ENCODE data around the gene PACS1. TPM values are rescaled to one million over a fixed set of nuclear protein-coding genes. Genes with fewer than 3 reads are reported as not detected.

PACS1 gene
- total and polyA plus RNA-seq, 8 donors: 50.7 to 57.5 (median 54.9) TPM

GRCh38 chr11:66070604-66071380 is 720 bp downstream of the PACS1 start:
- H3K4me1 ChIP-seq: peaks cover 14 to 50% of the 10 kb centered on the region in 2 donors
- no peaks in the 10 kb centered on the region for H3K27me3 ChIP-seq
- H3K36me3 ChIP-seq: peaks cover 0 to 32% of the 10 kb centered on the region in 2 donors
- intact Hi-C loops (cut with DNase I): no loop called here
- ATAC-seq (peak; percentile 27), DNase-seq (peak; percentile 20 to 89 (median 44))
- peak overlapping the region; percentile 86 to 97 for H3K27ac ChIP-seq
- TF ChIP-seq CTCF (IDR thresholded peaks at IDR 0.05): no peak
- H3K4me3 ChIP-seq: peak overlapping the region; percentile 86 to 94
- H3K9me3 ChIP-seq: no peaks in the 10 kb centered on the region

GRCh38 chr11:66071381-66071801 is 1.3 kb downstream of the PACS1 start:
- Histone ChIP-seq H3K4me1 (peaks cover 14 to 46% of the 10 kb centered on the region in 2 donors), H3K9me3 (no peaks in the 10 kb centered on the region), H3K36me3 (peaks cover 0 to 32% of the 10 kb centered on the region in 2 donors), H3K4me3 (peak overlapping the region; percentile 86 to 94), H3K27me3 (no peaks in the 10 kb centered on the region), H3K27ac (peak overlapping the region; percentile 86 to 97)
- intact Hi-C loops (cut with DNase I): no loop called here
- DNase-seq (no peak), ATAC-seq (no peak)
- TF ChIP-seq CTCF (IDR thresholded peaks at IDR 0.05): no peak

- H3K36me3 ChIP-seq: peaks cover 0 to 30% of the 10 kb centered on the region in 2 donors
- H3K4me3 ChIP-seq: peak overlapping the region in 1 of 2 donors; percentile 94
- ATAC-seq (no peak), DNase-seq (no peak)
- H3K27me3 ChIP-seq: no peaks in the 10 kb centered on the region
- intact Hi-C loops (cut with DNase I): no loop called here
- peaks cover 14 to 46% of the 10 kb centered on the region in 2 donors for H3K4me1 ChIP-seq
- no peak for TF ChIP-seq CTCF (IDR thresholded peaks at IDR 0.05)
- H3K27ac ChIP-seq: peak overlapping the region in 1 of 2 donors; percentile 97
- no peaks in the 10 kb centered on the region for H3K9me3 ChIP-seq
These were observed 2.0 kb downstream of the PACS1 start for GRCh38 chr11:66072081-66072480.

- intact Hi-C loops (cut with DNase I): no loop called here
These were observed 2.4 kb downstream of the PACS1 start for GRCh38 chr11:66072518-66072917.

More at GRCh38 chr11:66072518-66072917, 2.4 kb downstream of the PACS1 start:
- Histone ChIP-seq H3K27ac (no peak overlapping the region), H3K9me3 (no peaks in the 10 kb centered on the region), H3K36me3 (peaks cover 0 to 26% of the 10 kb centered on the region in 2 donors), H3K4me1 (peaks cover 14 to 43% of the 10 kb centered on the region in 2 donors), H3K4me3 (no peak overlapping the region), H3K27me3 (no peaks in the 10 kb centered on the region)
- DNase-seq (no peak), ATAC-seq (no peak)
- TF ChIP-seq CTCF (IDR thresholded peaks at IDR 0.05): no peak
